GM19035 (cell line): Measurements from ENCODE around the gene SLIT3.
"Not testable (repeated sequence)": the region's sequence is repeated elsewhere in the genome, so short reads cannot be mapped to it uniquely, and the experiment has no call there.

Experiments
- ATAC-seq: cut with Tn5 transposase; IDR thresholded peaks from one replicate; pipeline ENCODE4 v1.9.1; 2021; ENCODE audit not compliant: unreplicated experiment

SLIT3 gene

GRCh38 chr5:168753691-168754254 is 547.2 kb downstream of the SLIT3 start:
- ATAC-seq: no peak

GRCh38 chr5:168752416-168753190 is 548.3 kb downstream of the SLIT3 start:
- no peak for ATAC-seq

- ATAC-seq: no peak
Measured at GRCh38 chr5:168752012-168752411, 548.9 kb downstream of the SLIT3 start.

- ATAC-seq: no peak
Measured at GRCh38 chr5:168750926-168751325, 550.0 kb downstream of the SLIT3 start.

- ATAC-seq: no peak
Measured at GRCh38 chr5:168749391-168750100, 551.4 kb downstream of the SLIT3 start.

GRCh38 chr5:168747987-168748777 is 552.8 kb downstream of the SLIT3 start:
- ATAC-seq: no peak

- no peak for ATAC-seq
Measured at GRCh38 chr5:168746893-168747640, 553.9 kb downstream of the SLIT3 start.

- ATAC-seq: not testable (repeated sequence)
Measured at GRCh38 chr5:168746126-168746892, 554.6 kb downstream of the SLIT3 start.

- no peak for ATAC-seq
Measured at GRCh38 chr5:168743617-168744016, 557.3 kb downstream of the SLIT3 start.

- not testable (repeated sequence) for ATAC-seq
Measured at GRCh38 chr5:168742311-168742710, 558.6 kb downstream of the SLIT3 start.

- ATAC-seq: no peak
Measured at GRCh38 chr5:168740811-168741213, 560.1 kb downstream of the SLIT3 start.

- no peak for ATAC-seq
Measured at GRCh38 chr5:168740092-168740800, 560.7 kb downstream of the SLIT3 start.

GRCh38 chr5:168737066-168737465 is 563.9 kb downstream of the SLIT3 start:
- ATAC-seq: no peak

- ATAC-seq: no peak
Measured at GRCh38 chr5:168736281-168736831, 564.6 kb downstream of the SLIT3 start.

GRCh38 chr5:168734620-168735300 is 566.2 kb downstream of the SLIT3 start:
- no peak for ATAC-seq

- no peak for ATAC-seq
Measured at GRCh38 chr5:168734119-168734518, 566.8 kb downstream of the SLIT3 start.

- ATAC-seq: no peak
Measured at GRCh38 chr5:168728546-168729211, 572.3 kb downstream of the SLIT3 start.

GRCh38 chr5:168727547-168727946 is 573.4 kb downstream of the SLIT3 start:
- ATAC-seq: no peak
